GM23338 (cell line): ENCODE data around the gene MARCHF2. TPM values are rescaled to one million over a fixed set of nuclear protein-coding genes. Genes with fewer than 3 reads are reported as not detected.

Experiments used
- CREB1 ChIP-seq: fragments of 250-450 bp; sonication (Bioruptor Pico); IDR thresholded peaks from 2 replicates; pipeline ENCODE4 v1.5.0; 2020; ENCODE audit warnings: low read depth, mild to moderate bottlenecking, moderate library complexity
- ZNF114 ChIP-seq: fragments of 250-450 bp; sonication (Bioruptor Pico); IDR thresholded peaks from 2 replicates; pipeline ENCODE4 v1.5.0; 2020; ENCODE audit warnings: mild to moderate bottlenecking, moderate library complexity
- microRNA-seq: library from miRNA; unstranded; fragments of <30 nt; microRNA quantifications from one replicate; pipeline ENCODE4, GENCODE V29; 2017
- polyA plus RNA-seq: library from polyadenylated mRNA; unstranded; fragments of >200 nt; fragmentation: Nextera tagmentation; extraction: Ambion mirVana; gene quantifications from 2 replicates; pipeline ENCODE4 v1.2.1, GENCODE V29; 2016
- small RNA-seq: library from RNA; depleted of rRNA; stranded (forward); fragments of <200 nt; gene quantifications from one replicate; pipeline ENCODE3, GENCODE V24; 2014; ENCODE audit warnings: low replicate concordance
- total RNA-seq: library from RNA; depleted of rRNA; stranded (reverse); fragments of >200 nt; shearing (Covaris generic); gene quantifications from 2 replicates; pipeline ENCODE4 v1.2.3, GENCODE V29; 2014; rRNA removed
- TF ChIP-seq, protein P1 (sequence below), 2 experiments: fragments of 200-600 bp in 1 of 2; sonication (generic) in 1 of 2; conservative IDR thresholded peaks; 2 replicates each; pipeline versions ENCODE4 v1.5.1 to v1.6.1; 2016 to 2017; ENCODE audit warnings: antibody characterized with exemption in 2 of 2, low read depth in 2 of 2, mild to moderate bottlenecking in 2 of 2, moderate library complexity in 1 of 2
- TF ChIP-seq, protein P2 (sequence below): IDR thresholded peaks from one replicate; pipeline ENCODE4 v1.6.1; 2018; ENCODE audit warnings: antibody characterized with exemption; ENCODE audit not compliant: unreplicated experiment

MARCHF2 gene
- total and polyA plus RNA-seq, 2 experiments from 2014 or later = 18.9 to 50.1 TPM

DNA sequence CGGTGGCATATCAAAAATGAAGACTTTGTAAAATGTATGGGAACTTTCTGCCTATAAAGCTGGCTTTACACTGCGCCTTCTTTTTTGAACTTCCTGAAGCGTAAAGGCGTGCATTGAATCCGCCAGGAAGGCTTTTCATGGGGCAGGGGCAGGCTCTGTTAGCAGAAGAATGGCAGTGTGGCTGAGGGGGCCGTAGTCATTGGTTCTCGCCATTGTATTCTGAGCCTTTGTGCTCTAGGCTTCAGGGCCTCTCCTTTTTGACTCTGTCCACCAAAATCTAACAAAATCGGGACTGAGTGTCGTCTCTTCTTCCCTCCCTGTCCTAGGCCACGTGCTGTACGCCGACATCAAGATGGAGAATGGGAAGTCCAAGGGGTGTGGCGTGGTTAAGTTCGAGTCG, 75.3 kb downstream of the MARCHF2 start (continued):
- TF ChIP-seq, protein P1, sequence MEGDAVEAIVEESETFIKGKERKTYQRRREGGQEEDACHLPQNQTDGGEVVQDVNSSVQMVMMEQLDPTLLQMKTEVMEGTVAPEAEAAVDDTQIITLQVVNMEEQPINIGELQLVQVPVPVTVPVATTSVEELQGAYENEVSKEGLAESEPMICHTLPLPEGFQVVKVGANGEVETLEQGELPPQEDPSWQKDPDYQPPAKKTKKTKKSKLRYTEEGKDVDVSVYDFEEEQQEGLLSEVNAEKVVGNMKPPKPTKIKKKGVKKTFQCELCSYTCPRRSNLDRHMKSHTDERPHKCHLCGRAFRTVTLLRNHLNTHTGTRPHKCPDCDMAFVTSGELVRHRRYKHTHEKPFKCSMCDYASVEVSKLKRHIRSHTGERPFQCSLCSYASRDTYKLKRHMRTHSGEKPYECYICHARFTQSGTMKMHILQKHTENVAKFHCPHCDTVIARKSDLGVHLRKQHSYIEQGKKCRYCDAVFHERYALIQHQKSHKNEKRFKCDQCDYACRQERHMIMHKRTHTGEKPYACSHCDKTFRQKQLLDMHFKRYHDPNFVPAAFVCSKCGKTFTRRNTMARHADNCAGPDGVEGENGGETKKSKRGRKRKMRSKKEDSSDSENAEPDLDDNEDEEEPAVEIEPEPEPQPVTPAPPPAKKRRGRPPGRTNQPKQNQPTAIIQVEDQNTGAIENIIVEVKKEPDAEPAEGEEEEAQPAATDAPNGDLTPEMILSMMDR (conservative IDR thresholded peaks at IDR 0.05; ENCODE audit: low read depth in 2 of 2) = no peak
- no peak for TF ChIP-seq ZNF114 (CRISPR knock-in tag)
- TF ChIP-seq CREB1 (CRISPR knock-in tag) = no peak
- TF ChIP-seq, protein P2, sequence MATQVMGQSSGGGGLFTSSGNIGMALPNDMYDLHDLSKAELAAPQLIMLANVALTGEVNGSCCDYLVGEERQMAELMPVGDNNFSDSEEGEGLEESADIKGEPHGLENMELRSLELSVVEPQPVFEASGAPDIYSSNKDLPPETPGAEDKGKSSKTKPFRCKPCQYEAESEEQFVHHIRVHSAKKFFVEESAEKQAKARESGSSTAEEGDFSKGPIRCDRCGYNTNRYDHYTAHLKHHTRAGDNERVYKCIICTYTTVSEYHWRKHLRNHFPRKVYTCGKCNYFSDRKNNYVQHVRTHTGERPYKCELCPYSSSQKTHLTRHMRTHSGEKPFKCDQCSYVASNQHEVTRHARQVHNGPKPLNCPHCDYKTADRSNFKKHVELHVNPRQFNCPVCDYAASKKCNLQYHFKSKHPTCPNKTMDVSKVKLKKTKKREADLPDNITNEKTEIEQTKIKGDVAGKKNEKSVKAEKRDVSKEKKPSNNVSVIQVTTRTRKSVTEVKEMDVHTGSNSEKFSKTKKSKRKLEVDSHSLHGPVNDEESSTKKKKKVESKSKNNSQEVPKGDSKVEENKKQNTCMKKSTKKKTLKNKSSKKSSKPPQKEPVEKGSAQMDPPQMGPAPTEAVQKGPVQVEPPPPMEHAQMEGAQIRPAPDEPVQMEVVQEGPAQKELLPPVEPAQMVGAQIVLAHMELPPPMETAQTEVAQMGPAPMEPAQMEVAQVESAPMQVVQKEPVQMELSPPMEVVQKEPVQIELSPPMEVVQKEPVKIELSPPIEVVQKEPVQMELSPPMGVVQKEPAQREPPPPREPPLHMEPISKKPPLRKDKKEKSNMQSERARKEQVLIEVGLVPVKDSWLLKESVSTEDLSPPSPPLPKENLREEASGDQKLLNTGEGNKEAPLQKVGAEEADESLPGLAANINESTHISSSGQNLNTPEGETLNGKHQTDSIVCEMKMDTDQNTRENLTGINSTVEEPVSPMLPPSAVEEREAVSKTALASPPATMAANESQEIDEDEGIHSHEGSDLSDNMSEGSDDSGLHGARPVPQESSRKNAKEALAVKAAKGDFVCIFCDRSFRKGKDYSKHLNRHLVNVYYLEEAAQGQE = no peak

Small RNA genes lying within 50 kb of the gene (microRNA-seq; reads per million reads assigned to microRNA genes)
- not detected for gene MIR4999

Small RNA genes lying within 50 kb of the gene (small RNA-seq; reads per million reads assigned to genes)
- gene MIR4999 = not detected

Other genes with a start within 250 kb of the MARCHF2 start
- 96.2 and 109 TPM in 2 replicates for gene CERS4, start 203.9 kb upstream of the MARCHF2 start, total RNA-seq
- 68.5 and 74.5 TPM in 2 replicates for gene CERS4, start 203.9 kb upstream of the MARCHF2 start, polyA plus RNA-seq
- 84.9 and 124 TPM in 2 replicates for gene CD320, start 104.9 kb upstream of the MARCHF2 start, total RNA-seq
- gene CD320, start 104.9 kb upstream of the MARCHF2 start, polyA plus RNA-seq = 87.0 and 90.0 TPM in 2 replicates
- 35.1 and 38.3 TPM in 2 replicates for gene NDUFA7, start 91.9 kb upstream of the MARCHF2 start, total RNA-seq
- gene NDUFA7, start 91.9 kb upstream of the MARCHF2 start, polyA plus RNA-seq = 344 and 364 TPM in 2 replicates
- gene RPS28, start 91.8 kb upstream of the MARCHF2 start, total RNA-seq = 151 and 174 TPM in 2 replicates
- 1,790 and 2,003 TPM in 2 replicates for gene RPS28, start 91.8 kb upstream of the MARCHF2 start, polyA plus RNA-seq
- 8.7 and 9.3 TPM in 2 replicates for gene KANK3, start 70.0 kb upstream of the MARCHF2 start, total RNA-seq
- gene KANK3, start 70.0 kb upstream of the MARCHF2 start, polyA plus RNA-seq = 2.0 and 2.2 TPM in 2 replicates
- 1.4 and 2.2 TPM in 2 replicates for gene ANGPTL4, start 49.1 kb upstream of the MARCHF2 start, total RNA-seq
- 1.9 and 2.1 TPM in 2 replicates for gene ANGPTL4, start 49.1 kb upstream of the MARCHF2 start, polyA plus RNA-seq
- 70.0 and 79.6 TPM in 2 replicates for gene RAB11B, start 22.9 kb upstream of the MARCHF2 start, total RNA-seq
- 64.8 and 66.0 TPM in 2 replicates for gene RAB11B, start 22.9 kb upstream of the MARCHF2 start, polyA plus RNA-seq
- gene HNRNPM, start 31.7 kb downstream of the MARCHF2 start, total RNA-seq = 359 and 389 TPM in 2 replicates
- 276 and 291 TPM in 2 replicates for gene HNRNPM, start 31.7 kb downstream of the MARCHF2 start, polyA plus RNA-seq
- gene PRAM1, start 89.3 kb downstream of the MARCHF2 start, total RNA-seq = 0.07 and 0.31 TPM in 2 replicates
- gene PRAM1, start 89.3 kb downstream of the MARCHF2 start, polyA plus RNA-seq = 0.54 TPM in 1 of 2 replicates, not detected in the other
- 29.2 and 45.0 TPM in 2 replicates for gene ZNF414, start 100.9 kb downstream of the MARCHF2 start, total RNA-seq
- 27.4 and 31.6 TPM in 2 replicates for gene ZNF414, start 100.9 kb downstream of the MARCHF2 start, polyA plus RNA-seq
- gene MYO1F, start 164.1 kb downstream of the MARCHF2 start, total RNA-seq = 3.8 and 3.9 TPM in 2 replicates
- gene MYO1F, start 164.1 kb downstream of the MARCHF2 start, polyA plus RNA-seq = 5.7 and 7.1 TPM in 2 replicates
- gene ADAMTS10, start 197.4 kb downstream of the MARCHF2 start, total RNA-seq = 25.9 and 29.0 TPM in 2 replicates
- gene ADAMTS10, start 197.4 kb downstream of the MARCHF2 start, polyA plus RNA-seq = 4.8 and 5.0 TPM in 2 replicates
- not detected in 2 replicates for gene NFILZ, start 217.3 kb downstream of the MARCHF2 start, total RNA-seq
- gene NFILZ, start 217.3 kb downstream of the MARCHF2 start, polyA plus RNA-seq = not detected in 2 replicates